Neural progenitor cell (in vitro differentiated cells): ENCODE data around the gene DCC. TPM values are rescaled to one million over a fixed set of nuclear protein-coding genes. Genes with fewer than 3 reads are reported as not detected.

Source experiments
- DNase-seq: peaks from one replicate; pipeline ENCODE4 v3.0.0-alpha.2; 2016; ENCODE audit warnings: low spot score
- H2AFZ ChIP-seq: fragments of 200-600 bp; sonication (generic); replicated peaks from 2 replicates; pipeline ENCODE4 v1.6.1; 2016; ENCODE audit warnings: antibody characterized with exemption
- H3F3A ChIP-seq: fragments of 200-600 bp; sonication (generic); 2 replicates; pipeline ENCODE4 v1.6.1; 2016; ENCODE audit warnings: antibody characterized with exemption, low read depth
- H3K27ac ChIP-seq: fragments of 200-600 bp; sonication (generic); 2 replicates; pipeline ENCODE4 v1.5.1; 2016; ENCODE audit warnings: mild to moderate bottlenecking
- H3K27me3 ChIP-seq: fragments of 200-600 bp; sonication (generic); 2 replicates; pipeline ENCODE4 v1.6.1; 2016; ENCODE audit warnings: mild to moderate bottlenecking, moderate library complexity
- H3K36me3 ChIP-seq: fragments of 200-600 bp; sonication (generic); 2 replicates; pipeline ENCODE4 v1.5.1; 2016
- H3K4me1 ChIP-seq: fragments of 200-600 bp; sonication (generic); 2 replicates; pipeline ENCODE4 v1.6.1; 2016; ENCODE audit warnings: mixed run types
- H3K4me2 ChIP-seq: fragments of 200-600 bp; sonication (generic); 2 replicates; pipeline ENCODE4 v1.6.1; 2016
- H3K4me3 ChIP-seq: fragments of 200-600 bp; sonication (generic); 2 replicates; pipeline ENCODE4 v1.5.1; 2016
- H3K79me2 ChIP-seq: fragments of 200-600 bp; sonication (generic); 2 replicates; pipeline ENCODE4 v1.6.1; 2016; ENCODE audit warnings: low read depth
- H3K9ac ChIP-seq: fragments of 200-600 bp; sonication (generic); 2 replicates; pipeline ENCODE4 v1.6.1; 2016
- H3K9me3 ChIP-seq: fragments of 200-600 bp; sonication (generic); 2 replicates; pipeline ENCODE4 v1.5.1; 2016; ENCODE audit warnings: low read depth
- H4K20me1 ChIP-seq: fragments of 200-600 bp; sonication (generic); 2 replicates; pipeline ENCODE4 v1.6.1; 2016; ENCODE audit warnings: low read depth
- H3K27ac Mint-ChIP-seq: 3 replicates; pipeline ENCODE4 v1.8.0; 2021; ENCODE audit warnings: mixed read lengths
- H3K27me3 Mint-ChIP-seq: 2 replicates; pipeline ENCODE4 v1.8.0; 2022; ENCODE audit warnings: low read depth, mild to moderate bottlenecking, inconsistent platforms, moderate library complexity, mixed read lengths; ENCODE audit not compliant: insufficient read depth
- H3K36me3 Mint-ChIP-seq: 3 replicates; pipeline ENCODE4 v1.8.0; 2021; ENCODE audit warnings: mixed read lengths
- H3K4me1 Mint-ChIP-seq: 3 replicates; pipeline ENCODE4 v1.8.0; 2021; ENCODE audit warnings: mixed read lengths
- H3K4me3 Mint-ChIP-seq: 3 replicates; pipeline ENCODE4 v1.8.0; 2021; ENCODE audit warnings: mild to moderate bottlenecking, moderate library complexity, mixed read lengths
- H3K9me3 Mint-ChIP-seq: 3 replicates; pipeline ENCODE4 v1.8.0; 2020; ENCODE audit warnings: mixed read lengths
- CTCF ChIP-seq: fragments of 200-600 bp; sonication (generic); IDR thresholded peaks from 2 replicates; pipeline ENCODE4 v1.5.1; 2017; ENCODE audit warnings: antibody characterized with exemption, mild to moderate bottlenecking
- EZH2 ChIP-seq: fragments of 200-600 bp; sonication (generic); IDR thresholded peaks from 2 replicates; pipeline ENCODE4 v1.6.1; 2017; ENCODE audit warnings: antibody characterized with exemption, mild to moderate bottlenecking, moderate library complexity
- EZH2phosphoT487 ChIP-seq: fragments of 200-600 bp; sonication (generic); IDR thresholded peaks from 2 replicates; pipeline ENCODE4 v1.6.1; 2017; ENCODE audit warnings: antibody characterized with exemption
- total RNA-seq: library from RNA; depleted of rRNA; stranded (reverse); fragments of >200 nt; gene quantifications from 2 replicates; pipeline ENCODE4 v1.2.3, GENCODE V29; 2015; ENCODE audit warnings: low replicate concordance

Gene DCC
- total RNA-seq, 1 donor from 2014 or later: 0.41 TPM

GRCh38 chr18:52691841-52692240 lies 351.8 kb downstream of the DCC start:
- Histone ChIP-seq H3K27me3 (no peaks in the 10 kb centered on the region), H3K27ac (no peak overlapping the region), H3K4me2 (no peak overlapping the region), H4K20me1 (no peaks in the 10 kb centered on the region), H3K4me1 (peaks cover 5% of the 10 kb centered on the region), H3K9ac (no peak overlapping the region), H3K36me3 (no peaks in the 10 kb centered on the region), H3K79me2 (no peaks in the 10 kb centered on the region), H2AFZ (no peak overlapping the region), H3K4me3 (no peak overlapping the region), H3K9me3 (no peaks in the 10 kb centered on the region), H3F3A (no peaks in the 10 kb centered on the region)
- Mint-ChIP-seq H3K4me3 (no peak overlapping the region), H3K9me3 (no peaks in the 10 kb centered on the region), H3K4me1 (no peaks in the 10 kb centered on the region), H3K27ac (no peak overlapping the region), H3K27me3 (peaks cover 3% of the 10 kb centered on the region), H3K36me3 (peaks cover 2% of the 10 kb centered on the region)
- TF ChIP-seq EZH2: no peak
- DNase-seq: no peak

- no peak overlapping the region for H3K4me2 ChIP-seq
- no peaks in the 10 kb centered on the region for H3K36me3 ChIP-seq
- no peaks in the 10 kb centered on the region for H3K36me3 Mint-ChIP-seq
- H3K9ac ChIP-seq: no peak overlapping the region
- no peaks in the 10 kb centered on the region for H3K27me3 ChIP-seq
- no peak overlapping the region for H3K27ac ChIP-seq
- TF ChIP-seq CTCF (peak; percentile 75), EZH2phosphoT487 (no peak)
- H3F3A ChIP-seq: no peaks in the 10 kb centered on the region
- H3K4me3 Mint-ChIP-seq: no peak overlapping the region
- peaks cover 3% of the 10 kb centered on the region for H3K27me3 Mint-ChIP-seq
- H3K79me2 ChIP-seq: no peaks in the 10 kb centered on the region
- H3K9me3 ChIP-seq: no peaks in the 10 kb centered on the region
- DNase-seq: peak; percentile 42
- H3K9me3 Mint-ChIP-seq: no peaks in the 10 kb centered on the region
- H3K27ac Mint-ChIP-seq: no peak overlapping the region
- no peaks in the 10 kb centered on the region for H4K20me1 ChIP-seq
- H3K4me1 ChIP-seq: no peaks in the 10 kb centered on the region
- H2AFZ ChIP-seq: no peak overlapping the region
- H3K4me3 ChIP-seq: no peak overlapping the region
- no peaks in the 10 kb centered on the region for H3K4me1 Mint-ChIP-seq
Observed at GRCh38 chr18:52694804-52695203, 354.8 kb downstream of the DCC start.

GRCh38 chr18:52700116-52700515 lies 360.1 kb downstream of the DCC start:
- Histone ChIP-seq H3K27me3 (no peaks in the 10 kb centered on the region), H3K9me3 (no peaks in the 10 kb centered on the region), H3K4me3 (no peak overlapping the region), H2AFZ (no peak overlapping the region), H3K4me2 (no peak overlapping the region), H3K9ac (no peak overlapping the region), H3K79me2 (no peaks in the 10 kb centered on the region), H4K20me1 (no peaks in the 10 kb centered on the region), H3K36me3 (no peaks in the 10 kb centered on the region), H3K4me1 (peaks cover 10% of the 10 kb centered on the region), H3K27ac (no peak overlapping the region), H3F3A (no peaks in the 10 kb centered on the region)
- no peaks in the 10 kb centered on the region for H3K36me3 Mint-ChIP-seq
- DNase-seq: no peak
- no peak for TF ChIP-seq EZH2phosphoT487
- no peak for TF ChIP-seq EZH2
- no peak for TF ChIP-seq CTCF
- no peaks in the 10 kb centered on the region for H3K27me3 Mint-ChIP-seq
- no peak overlapping the region for H3K27ac Mint-ChIP-seq
- peaks cover 2% of the 10 kb centered on the region for H3K9me3 Mint-ChIP-seq
- no peak overlapping the region for H3K4me3 Mint-ChIP-seq
- H3K4me1 Mint-ChIP-seq: no peaks in the 10 kb centered on the region

GRCh38 chr18:52700816-52701215 lies 360.8 kb downstream of the DCC start:
- Mint-ChIP-seq H3K4me1 (no peaks in the 10 kb centered on the region), H3K9me3 (peaks cover 2% of the 10 kb centered on the region), H3K4me3 (no peak overlapping the region), H3K36me3 (no peaks in the 10 kb centered on the region), H3K27me3 (no peaks in the 10 kb centered on the region), H3K27ac (no peak overlapping the region)
- Histone ChIP-seq H3K27me3 (no peaks in the 10 kb centered on the region), H2AFZ (no peak overlapping the region), H3K9me3 (no peaks in the 10 kb centered on the region), H3K36me3 (no peaks in the 10 kb centered on the region), H3K4me3 (no peak overlapping the region), H4K20me1 (no peaks in the 10 kb centered on the region), H3K79me2 (no peaks in the 10 kb centered on the region), H3K4me2 (no peak overlapping the region), H3K9ac (no peak overlapping the region), H3K27ac (no peak overlapping the region), H3F3A (no peaks in the 10 kb centered on the region), H3K4me1 (peaks cover 10% of the 10 kb centered on the region)
- no peak for TF ChIP-seq EZH2
- no peak for TF ChIP-seq CTCF
- no peak for TF ChIP-seq EZH2phosphoT487
- no peak for DNase-seq
